GM21390 (cell line): ENCODE data around the gene CD84.
"Not testable (repeated sequence)": the region's sequence is repeated elsewhere in the genome, so short reads cannot be mapped to it uniquely, and the experiment has no call there.

ENCODE experiments used
- ATAC-seq: cut with Tn5 transposase; IDR thresholded peaks from one replicate; pipeline ENCODE4 v1.9.1; 2021; ENCODE audit not compliant: unreplicated experiment

Gene CD84

GRCh38 chr1:160575112-160575664 lies 4.1 kb downstream of the CD84 start:
- no peak for ATAC-seq

DNA sequence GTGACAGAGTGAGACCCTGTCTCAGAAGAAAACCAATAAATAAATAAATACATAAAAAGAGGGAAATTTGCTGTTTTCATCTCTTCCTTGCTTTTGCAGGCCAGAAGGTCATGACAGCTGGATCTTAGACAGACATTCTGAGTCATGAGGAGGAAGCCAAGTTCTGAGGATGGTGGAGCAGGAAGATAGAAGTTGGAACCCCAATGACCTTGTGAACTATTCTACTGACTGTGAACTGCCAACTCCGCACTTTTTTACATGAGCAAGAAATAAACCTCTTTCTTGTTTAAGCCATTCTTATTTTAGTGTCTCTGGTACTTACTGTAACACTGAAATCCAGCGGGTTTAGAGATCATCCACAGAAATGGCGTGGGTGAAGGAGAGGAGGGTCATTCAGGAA lies 8.5 kb downstream of the CD84 start:
- no peak for ATAC-seq

GRCh38 chr1:160569806-160570205 lies 9.5 kb downstream of the CD84 start:
- no peak for ATAC-seq

- no peak for ATAC-seq
Measured at GRCh38 chr1:160567858-160568682, 11.2 kb downstream of the CD84 start.

DNA sequence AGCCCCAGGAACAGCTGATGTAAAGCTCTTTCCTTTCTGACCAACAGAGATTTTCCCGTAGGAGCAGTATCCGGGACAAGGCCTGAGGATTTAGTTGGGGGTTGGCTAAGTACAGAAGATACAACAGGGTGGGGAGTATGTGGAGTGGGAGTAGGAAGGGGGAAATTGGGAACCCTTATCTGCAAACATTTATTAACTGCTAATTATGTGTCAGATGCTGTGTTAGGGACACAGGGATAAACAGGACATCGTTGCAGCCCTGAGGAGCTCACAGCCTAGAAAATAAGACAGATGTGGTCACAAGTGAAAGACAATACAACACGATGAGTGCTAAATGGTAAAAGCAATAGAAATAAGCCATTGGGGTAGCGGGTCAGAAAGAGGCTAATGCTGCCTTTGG lies 12.0 kb downstream of the CD84 start:
- ATAC-seq = no peak

DNA sequence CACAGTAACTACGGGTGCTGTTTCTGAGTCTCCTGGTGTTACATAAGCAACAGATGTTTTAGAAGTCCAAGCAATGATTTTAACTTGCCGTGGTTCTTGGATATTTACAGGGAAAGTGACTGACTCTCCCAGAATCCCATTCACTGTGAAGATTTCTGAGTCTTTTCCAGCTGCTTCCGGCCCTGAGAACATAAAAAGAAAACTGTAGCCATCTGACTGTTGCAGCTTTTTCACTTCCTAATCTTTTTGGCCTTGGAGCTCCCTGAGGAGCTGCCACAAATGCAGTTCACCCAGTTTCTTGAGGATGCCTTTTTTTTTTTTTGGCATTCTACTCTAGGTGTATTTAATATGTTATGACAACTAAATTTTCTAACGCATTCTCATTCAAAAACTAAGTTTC lies 13.7 kb downstream of the CD84 start:
- ATAC-seq = no peak

GRCh38 chr1:160563230-160563629 lies 16.1 kb downstream of the CD84 start:
- ATAC-seq = not testable (repeated sequence)

DNA sequence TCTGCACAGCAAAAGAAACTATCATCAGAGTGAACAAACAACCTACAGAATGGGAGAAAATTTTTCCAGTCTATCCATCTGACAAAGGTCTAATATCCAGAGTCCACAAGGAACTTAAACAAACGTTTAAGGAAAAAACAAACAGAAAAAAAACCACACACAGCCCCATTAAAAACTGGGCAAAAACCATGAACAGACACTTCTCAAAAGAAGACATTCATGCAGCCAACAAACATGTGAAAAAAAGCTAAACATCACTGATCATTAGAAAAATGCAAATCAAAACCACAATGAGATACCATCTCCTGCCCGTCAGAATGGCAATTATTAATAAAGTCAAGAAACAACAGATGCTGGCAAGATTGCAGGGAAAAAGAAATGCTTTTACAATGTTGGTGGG lies 16.6 kb downstream of the CD84 start:
- not testable (repeated sequence) for ATAC-seq

- no peak for ATAC-seq
Measured at GRCh38 chr1:160560806-160561205, 18.5 kb downstream of the CD84 start.

- ATAC-seq = no peak
Measured at GRCh38 chr1:160560045-160560705, 19.1 kb downstream of the CD84 start.

- not testable (repeated sequence) for ATAC-seq
Measured at GRCh38 chr1:160559437-160559836, 19.9 kb downstream of the CD84 start.

- no peak for ATAC-seq
Measured at GRCh38 chr1:160558660-160559380, 20.5 kb downstream of the CD84 start.

DNA sequence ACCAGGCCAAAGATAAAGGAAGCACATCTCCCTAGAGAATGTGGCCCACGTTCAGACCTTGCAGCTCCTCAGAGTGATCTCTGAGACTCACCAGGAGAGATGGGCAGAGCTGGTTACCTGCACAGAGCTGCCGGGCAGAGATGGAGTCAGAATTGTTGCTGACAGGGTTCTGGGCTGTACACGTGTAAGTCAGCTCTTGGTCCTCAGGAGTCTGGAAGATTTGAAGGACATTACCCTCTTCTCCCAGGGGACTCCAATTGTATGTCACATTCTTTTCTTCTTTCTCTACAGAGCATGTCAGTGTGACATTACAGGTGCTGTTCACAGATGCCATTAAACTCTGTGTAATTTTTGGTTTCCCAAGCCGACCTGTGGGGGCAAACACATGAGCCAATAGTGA lies 25.5 kb downstream of the CD84 start:
- ATAC-seq = no peak

DNA sequence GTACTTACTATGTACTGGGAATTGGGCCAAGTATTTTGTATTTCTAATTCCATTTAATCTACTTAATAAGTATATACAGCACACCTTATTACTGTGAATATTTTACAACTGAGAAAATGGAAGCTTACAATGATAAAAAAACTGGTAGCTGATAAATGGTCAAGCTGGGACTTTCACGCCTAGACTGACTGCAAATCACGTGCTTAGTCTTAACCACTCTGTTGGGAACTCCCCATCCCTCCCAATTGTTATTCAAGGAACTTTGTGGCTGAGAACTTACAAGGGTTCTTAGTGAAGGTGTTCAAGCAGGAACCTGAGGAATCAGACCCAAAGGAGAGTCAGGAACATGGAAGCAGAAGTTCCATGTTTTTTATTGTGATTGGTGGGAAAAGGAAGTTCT lies 26.9 kb downstream of the CD84 start:
- no peak for ATAC-seq

DNA sequence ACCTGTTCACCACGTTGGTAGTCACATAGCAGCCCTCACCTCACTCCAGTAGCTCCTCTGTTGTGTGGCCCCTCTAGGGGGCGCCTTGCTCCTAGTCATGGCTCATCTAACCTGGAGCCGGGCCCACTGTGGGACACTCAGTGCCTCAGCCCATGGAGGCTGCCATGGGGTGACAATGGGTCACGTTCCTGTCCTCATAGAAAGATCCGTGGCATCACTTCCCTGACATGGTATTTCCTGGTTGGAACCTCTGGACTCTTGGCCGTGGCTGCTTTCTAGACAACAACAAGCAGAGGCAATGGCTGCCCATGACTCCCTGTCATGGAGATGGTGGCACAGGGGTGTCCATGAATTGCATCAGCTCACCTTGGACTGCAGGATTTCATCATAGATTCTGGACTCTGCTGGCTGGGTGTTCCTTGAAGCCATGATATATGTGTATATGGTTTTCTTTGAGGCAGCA lies 28.7 kb downstream of the CD84 start:
- no peak for ATAC-seq

DNA sequence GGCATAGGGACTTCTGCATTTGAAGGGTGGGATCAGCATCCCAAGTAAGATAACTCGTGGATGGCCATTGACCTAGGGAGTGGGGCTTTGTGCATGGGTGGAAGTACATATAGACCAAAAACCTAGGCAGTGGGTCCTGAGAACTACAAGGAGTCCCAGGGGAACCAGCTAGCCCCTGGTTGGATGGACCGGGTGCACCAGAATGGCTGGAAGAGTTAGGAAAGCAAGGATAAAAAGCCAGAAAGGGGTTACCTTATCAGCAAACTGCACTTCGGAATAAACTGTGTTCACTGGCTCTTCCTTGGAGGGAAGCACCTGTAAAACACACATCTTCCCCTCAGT lies 29.7 kb downstream of the CD84 start:
- ATAC-seq = peak; percentile 9

DNA sequence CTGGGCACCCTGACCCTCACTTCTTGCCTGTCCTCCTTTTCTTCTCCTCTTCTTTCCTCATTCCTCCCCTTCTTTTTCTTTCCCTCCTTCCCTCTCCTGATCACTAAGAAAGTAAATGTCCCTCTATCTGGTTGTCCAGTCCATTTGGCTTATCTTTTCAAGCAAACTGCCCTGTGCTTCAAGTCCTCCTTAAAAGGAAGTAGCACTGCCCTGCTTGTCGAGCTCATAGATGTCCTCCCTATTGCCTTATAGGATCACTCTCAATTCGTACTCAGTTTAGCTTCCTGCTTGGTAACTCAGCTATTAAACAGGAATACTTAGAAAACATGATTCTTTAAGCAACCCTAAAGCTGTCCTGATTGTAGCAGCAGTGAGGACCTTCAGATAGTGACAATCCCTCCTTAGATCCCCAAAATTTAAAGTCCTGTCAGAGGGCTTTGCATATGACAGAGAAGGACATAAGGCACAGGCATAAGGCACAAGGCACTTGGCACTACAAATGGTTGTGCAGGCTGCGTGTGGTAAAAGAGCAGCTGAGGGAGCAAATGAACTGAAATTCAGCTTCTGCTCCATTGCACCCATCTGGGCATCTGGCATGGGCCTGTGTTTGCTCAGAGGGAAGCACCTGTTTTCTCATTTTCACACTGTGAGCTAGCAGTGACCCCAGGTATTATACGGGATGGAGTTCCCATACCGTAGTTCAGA lies 30.2 kb downstream of the CD84 start:
- peak; percentile 55 for ATAC-seq

- no peak for ATAC-seq
Measured at GRCh38 chr1:160548183-160548582, 31.1 kb downstream of the CD84 start.

DNA sequence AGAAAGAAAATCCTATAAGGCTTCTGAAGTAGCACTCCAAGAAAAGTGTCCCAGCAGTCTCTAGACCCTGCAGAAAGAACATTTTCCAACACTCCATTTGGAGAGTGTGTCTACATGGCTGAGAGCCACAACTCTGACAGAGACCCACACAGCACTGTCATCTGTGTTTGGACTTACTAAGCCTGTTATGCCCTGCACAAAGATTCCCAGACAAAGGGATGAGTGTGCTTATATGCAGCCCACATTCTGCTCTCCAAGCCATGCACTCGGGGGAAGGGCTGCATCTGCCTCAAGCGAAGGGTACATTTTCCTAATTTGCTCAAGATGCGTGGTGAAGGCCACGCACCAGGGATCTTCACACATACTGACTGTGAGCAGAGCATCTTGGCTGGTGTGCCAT lies 31.9 kb downstream of the CD84 start:
- ATAC-seq = no peak

DNA sequence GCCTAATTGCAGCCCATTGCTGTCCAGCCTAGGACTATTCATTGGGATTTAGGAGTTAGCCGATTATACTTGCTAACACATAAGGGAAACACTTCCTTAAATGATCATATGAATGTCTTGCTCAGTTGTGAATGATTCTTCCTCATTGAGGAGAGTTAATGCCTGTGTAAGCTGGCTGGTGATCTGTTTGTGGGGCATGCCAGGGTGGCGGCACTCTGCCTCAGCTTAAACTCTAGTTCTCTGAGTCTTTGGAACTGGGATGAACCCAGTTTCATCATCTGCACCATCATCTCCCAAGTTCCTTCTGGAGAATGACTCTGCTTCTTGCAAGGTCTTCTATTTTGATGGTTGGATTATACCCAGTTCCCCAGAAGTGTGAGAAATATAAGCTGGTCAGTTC lies 32.4 kb downstream of the CD84 start:
- ATAC-seq = no peak

- no peak for ATAC-seq
Measured at GRCh38 chr1:160544647-160545046, 34.6 kb downstream of the CD84 start.
